ENCODE data around the gene CDCP2.

Gene CDCP2

GRCh38 chr1:54091666-54092065 lies 61.1 kb downstream of the CDCP2 start:
- DNase-seq: no peak
- ATAC-seq: no peak

GRCh38 chr1:54088385-54088784 lies 64.4 kb downstream of the CDCP2 start:
- no peak for DNase-seq
- ATAC-seq: no peak

GRCh38 chr1:54086754-54087153 lies 66.0 kb downstream of the CDCP2 start:
- ATAC-seq (no peak), DNase-seq (no peak)

- DNase-seq: no peak
- no peak for ATAC-seq
These were observed 68.0 kb downstream of the CDCP2 start for GRCh38 chr1:54084794-54085193.
